Measurements from ENCODE around the gene DENND11. TPM values are rescaled to one million over a fixed set of nuclear protein-coding genes. Genes with fewer than 3 reads are reported as not detected.

The DENND11 gene
- total and polyA plus RNA-seq, 2 of the 4 experiments (the other 2 are of a cell fraction), result 2.9 to 5.0 TPM

GRCh38 chr7:141722529-141722928 is 20.6 kb upstream of the DENND11 start:
- no TSS peak for BruUV-seq (replicated peaks)
- TF ChIP-seq RFX5 (IDR thresholded peaks at IDR 0.05; ENCODE audit: low read depth, low read length) (no peak), BHLHE40 (IDR thresholded peaks at IDR 0.05; ENCODE audit: low read depth, low read length) (no peak), POLR2A (IDR thresholded peaks at IDR 0.05; ENCODE audit: low read depth, low read length) (no peak), MAFK (IDR thresholded peaks at IDR 0.05; ENCODE audit: low read depth, low read length) (no peak), NFE2L2 (IDR thresholded peaks at IDR 0.05; ENCODE audit: low read depth, low read length) (no peak)
- TF ChIP-seq, protein P1, sequence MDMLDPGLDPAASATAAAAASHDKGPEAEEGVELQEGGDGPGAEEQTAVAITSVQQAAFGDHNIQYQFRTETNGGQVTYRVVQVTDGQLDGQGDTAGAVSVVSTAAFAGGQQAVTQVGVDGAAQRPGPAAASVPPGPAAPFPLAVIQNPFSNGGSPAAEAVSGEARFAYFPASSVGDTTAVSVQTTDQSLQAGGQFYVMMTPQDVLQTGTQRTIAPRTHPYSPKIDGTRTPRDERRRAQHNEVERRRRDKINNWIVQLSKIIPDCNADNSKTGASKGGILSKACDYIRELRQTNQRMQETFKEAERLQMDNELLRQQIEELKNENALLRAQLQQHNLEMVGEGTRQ (IDR thresholded peaks at IDR 0.05; ENCODE audit: low read depth, low read length), result no peak
- TF ChIP-seq, protein P2, sequence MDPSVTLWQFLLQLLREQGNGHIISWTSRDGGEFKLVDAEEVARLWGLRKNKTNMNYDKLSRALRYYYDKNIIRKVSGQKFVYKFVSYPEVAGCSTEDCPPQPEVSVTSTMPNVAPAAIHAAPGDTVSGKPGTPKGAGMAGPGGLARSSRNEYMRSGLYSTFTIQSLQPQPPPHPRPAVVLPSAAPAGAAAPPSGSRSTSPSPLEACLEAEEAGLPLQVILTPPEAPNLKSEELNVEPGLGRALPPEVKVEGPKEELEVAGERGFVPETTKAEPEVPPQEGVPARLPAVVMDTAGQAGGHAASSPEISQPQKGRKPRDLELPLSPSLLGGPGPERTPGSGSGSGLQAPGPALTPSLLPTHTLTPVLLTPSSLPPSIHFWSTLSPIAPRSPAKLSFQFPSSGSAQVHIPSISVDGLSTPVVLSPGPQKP (IDR thresholded peaks at IDR 0.05; ENCODE audit: borderline replicate concordance, low read depth, low read length), result no peak
- TF ChIP-seq, protein P3, sequence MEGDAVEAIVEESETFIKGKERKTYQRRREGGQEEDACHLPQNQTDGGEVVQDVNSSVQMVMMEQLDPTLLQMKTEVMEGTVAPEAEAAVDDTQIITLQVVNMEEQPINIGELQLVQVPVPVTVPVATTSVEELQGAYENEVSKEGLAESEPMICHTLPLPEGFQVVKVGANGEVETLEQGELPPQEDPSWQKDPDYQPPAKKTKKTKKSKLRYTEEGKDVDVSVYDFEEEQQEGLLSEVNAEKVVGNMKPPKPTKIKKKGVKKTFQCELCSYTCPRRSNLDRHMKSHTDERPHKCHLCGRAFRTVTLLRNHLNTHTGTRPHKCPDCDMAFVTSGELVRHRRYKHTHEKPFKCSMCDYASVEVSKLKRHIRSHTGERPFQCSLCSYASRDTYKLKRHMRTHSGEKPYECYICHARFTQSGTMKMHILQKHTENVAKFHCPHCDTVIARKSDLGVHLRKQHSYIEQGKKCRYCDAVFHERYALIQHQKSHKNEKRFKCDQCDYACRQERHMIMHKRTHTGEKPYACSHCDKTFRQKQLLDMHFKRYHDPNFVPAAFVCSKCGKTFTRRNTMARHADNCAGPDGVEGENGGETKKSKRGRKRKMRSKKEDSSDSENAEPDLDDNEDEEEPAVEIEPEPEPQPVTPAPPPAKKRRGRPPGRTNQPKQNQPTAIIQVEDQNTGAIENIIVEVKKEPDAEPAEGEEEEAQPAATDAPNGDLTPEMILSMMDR (conservative IDR thresholded peaks at IDR 0.05; ENCODE audit: low read depth, low read length), result no peak
- Histone ChIP-seq H2BK15ac (ENCODE audit: low read depth, low read length) (no peak overlapping the region), H3K4me3 (ENCODE audit: insufficient read depth, low read depth, low read length) (no peak overlapping the region), H3K9ac (ENCODE audit: low read depth, low read length) (no peak overlapping the region), H4K8ac (ENCODE audit: low read depth in 2 of 2, low read length in 2 of 2) (no peak overlapping the region), H2AFZ (replicated peaks; ENCODE audit: low read length, poor library complexity) (no peak overlapping the region), H4K20me1 (ENCODE audit: insufficient read depth, low read length) (no peaks in the 10 kb centered on the region), H3K4me1 (ENCODE audit: control insufficient read depth, insufficient read depth, low read length) (no peaks in the 10 kb centered on the region), H4K5ac (ENCODE audit: low read depth, low read length) (no peak overlapping the region), H2BK5ac (ENCODE audit: low read depth, low read length, poor library complexity, severe bottlenecking) (no peak overlapping the region), H3K18ac (ENCODE audit: low read depth, low read length) (no peak overlapping the region), H3K4ac (ENCODE audit: low read depth, low read length) (no peak overlapping the region), H2BK120ac (ENCODE audit: low read depth, low read length) (no peak overlapping the region), H2AK9ac (replicated peaks; ENCODE audit: low read depth, low read length, poor library complexity) (no peak overlapping the region), H3K4me2 (ENCODE audit: low read depth, low read length) (no peak overlapping the region), H3K9me3 (ENCODE audit: control insufficient read depth, insufficient read depth, low read length) (no peaks in the 10 kb centered on the region), H3K9me1 (ENCODE audit: insufficient read depth, low read length) (no peaks in the 10 kb centered on the region), H3K14ac (replicated peaks; ENCODE audit: low read depth, low read length) (no peak overlapping the region), H3K56ac (ENCODE audit: extremely low read depth, insufficient read depth, low read length) (no peak overlapping the region), H3K27ac (ENCODE audit: insufficient read depth, low read length) (no peak overlapping the region), H2AK5ac (ENCODE audit: low read depth, low read length) (no peak overlapping the region), H3K79me1 (ENCODE audit: low read depth in 1 of 2, low read length in 2 of 2) (no peaks in the 10 kb centered on the region), H3K23ac (ENCODE audit: low read depth, low read length) (no peak overlapping the region), H2BK20ac (ENCODE audit: low read depth, low read length) (no peak overlapping the region), H3K36me3 (ENCODE audit: control insufficient read depth, insufficient read depth, low read length) (no peaks in the 10 kb centered on the region), H4K91ac (ENCODE audit: insufficient read depth, low read depth, low read length) (no peak overlapping the region), H3K27me3 (ENCODE audit: control insufficient read depth, insufficient read depth, low read length) (no peaks in the 10 kb centered on the region)
- DNase-seq (no peak), ATAC-seq (ENCODE audit: low read depth) (no peak)
- no CpG with 5 or more reads among the region's 2 CpGs for WGBS, 2 experiments (ENCODE audit: extremely low coverage in 2 of 2, insufficient read length in 1 of 2)
- CTCF ChIA-PET, result interaction anchor here (0.6 kb wide), 1 partner anchor 52 kb away, joined by 3 read pairs; no protein-coding TSS in a partner anchor
- in situ Hi-C loops (cut with MboI; ENCODE audit: low sequenced_read_pairs) (no loop called here), intact Hi-C loops (cut with micrococcal nuclease) (no loop called here), dilution Hi-C loops (cut with HindIII; ENCODE audit: low sequenced_read_pairs, unreplicated experiment) (no loop called here)
- POLR2A ChIA-PET (ENCODE audit: unreplicated experiment), result no interaction called here

Data from IMR-90 (cell line).